HCT116 (cell line): ENCODE data around the gene P4HB.

ENCODE experiments used
- CEBPB ChIP-seq: IDR thresholded peaks from 2 replicates; pipeline ENCODE4 v1.6.1; 2012; ENCODE audit warnings: low read depth
- CTCF ChIP-seq, 3 experiments: fragments of 200-600 bp in 1 of 3; sonication (generic) in 1 of 3; IDR thresholded peaks in 2 of 3; conservative IDR thresholded peaks in 1 of 3; 2 replicates each; pipeline ENCODE4 v1.5.1; 2012 to 2017; ENCODE audit warnings: low read depth in 2 of 3, low read length in 2 of 3, antibody characterized with exemption in 1 of 3, borderline replicate concordance in 1 of 3, control low read depth in 1 of 3, mild to moderate bottlenecking in 1 of 3, mixed read lengths in 1 of 3, mixed run types in 1 of 3, moderate library complexity in 1 of 3; ENCODE audit not compliant: insufficient read depth in 1 of 3
- EGR1 ChIP-seq: IDR thresholded peaks from 2 replicates; pipeline ENCODE4 v1.6.1; 2012; ENCODE audit warnings: low read depth
- ELF1 ChIP-seq: IDR thresholded peaks from 2 replicates; pipeline ENCODE4 v1.6.1; 2012; ENCODE audit warnings: low read depth, borderline replicate concordance
- EZH2 ChIP-seq: fragments of 200-600 bp; sonication (generic); IDR thresholded peaks from 2 replicates; pipeline ENCODE4 v1.6.1; 2017; ENCODE audit warnings: antibody characterized with exemption, mixed run types
- EZH2phosphoT487 ChIP-seq: fragments of 200-600 bp; IDR thresholded peaks from 2 replicates; pipeline ENCODE4 v1.6.1; 2018; ENCODE audit warnings: antibody characterized with exemption, borderline replicate concordance
- POLR2A ChIP-seq: IDR thresholded peaks from 2 replicates; pipeline ENCODE4 v1.7.0; 2011; ENCODE audit warnings: borderline replicate concordance; ENCODE audit not compliant: insufficient read depth, insufficient read length; ENCODE audit errors: extremely low read depth
- TCF7L2 ChIP-seq: IDR thresholded peaks from 2 replicates; pipeline ENCODE4 v1.7.0; 2011; ENCODE audit warnings: borderline replicate concordance, inconsistent platforms; ENCODE audit not compliant: insufficient read depth, insufficient read length; ENCODE audit errors: extremely low read depth
- ZBTB33 ChIP-seq: IDR thresholded peaks from 2 replicates; pipeline ENCODE4 v1.6.1; 2011; ENCODE audit warnings: mild to moderate bottlenecking, low read length, moderate library complexity; ENCODE audit not compliant: insufficient replicate concordance; ENCODE audit errors: extremely low read depth

DNA sequence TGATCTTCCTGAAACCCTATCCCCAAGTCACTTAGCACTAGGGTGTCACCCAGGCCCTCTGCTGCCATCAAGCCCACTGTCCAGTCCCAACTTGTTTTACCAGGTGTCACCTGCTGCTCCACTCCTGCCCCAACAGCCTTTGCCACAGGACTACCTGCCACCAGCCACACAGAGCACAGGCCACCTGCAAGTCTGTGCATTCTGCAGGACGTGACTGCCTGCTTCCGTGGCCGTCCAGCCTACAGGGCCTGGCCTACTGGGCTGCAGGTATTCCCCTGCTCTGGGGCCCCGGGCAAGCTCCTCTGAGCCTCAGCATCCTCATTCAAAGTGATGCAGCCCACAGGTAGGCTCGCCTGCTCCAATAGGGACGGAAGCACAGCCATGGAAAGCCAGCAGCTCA, 30.5 kb downstream of the P4HB start:
- TF ChIP-seq CTCF (IDR thresholded peaks at IDR 0.05 in 2 of 3, conservative IDR thresholded peaks at IDR 0.05 in 1 of 3; ENCODE audit: borderline replicate concordance in 1 of 3, insufficient read depth in 1 of 3, low read depth in 2 of 3, low read length in 2 of 3) (no peak), CEBPB (no peak), POLR2A (no peak), EGR1 (no peak), TCF7L2 (no peak), ZBTB33 (no peak), EZH2phosphoT487 (no peak), EZH2 (no peak), ELF1 (no peak)
